C4-2B (cell line): ENCODE data around the gene LAMTOR4.

Experiments
- ZFX ChIP-seq: fragments of 450-650 bp; IDR thresholded peaks from 2 replicates; pipeline ENCODE4 v1.6.1; 2017
- TF ChIP-seq, protein P1 (sequence below): fragments of 450-650 bp; conservative IDR thresholded peaks from 2 replicates; pipeline ENCODE4 v1.5.1; 2017; ENCODE audit warnings: mild to moderate bottlenecking

DNA sequence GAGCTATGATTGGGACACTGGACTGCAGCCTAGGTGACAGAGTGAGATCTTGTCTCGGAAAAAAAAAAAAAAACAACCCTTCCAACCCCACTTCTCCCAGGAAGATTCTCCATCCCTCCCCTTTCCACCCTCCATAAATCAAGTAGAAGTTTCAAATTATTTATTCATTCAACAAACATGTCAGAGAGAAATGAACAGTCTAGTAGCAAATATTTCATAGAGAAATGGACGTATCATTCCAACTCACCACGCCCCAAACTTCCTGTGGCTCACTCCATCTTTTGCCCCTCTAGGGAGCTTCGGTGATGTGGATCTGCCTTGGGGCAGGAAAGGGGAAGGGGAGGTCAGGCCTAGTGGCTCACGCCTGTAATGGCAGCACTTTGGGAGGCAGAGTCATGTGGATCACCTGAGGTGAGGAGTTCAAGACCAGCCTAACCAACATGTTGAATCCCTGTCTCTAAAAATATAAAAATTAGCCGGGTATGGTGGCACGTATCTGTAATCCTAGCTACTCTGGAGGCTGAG is 10.4 kb downstream of the LAMTOR4 start:
- TF ChIP-seq, protein P1, sequence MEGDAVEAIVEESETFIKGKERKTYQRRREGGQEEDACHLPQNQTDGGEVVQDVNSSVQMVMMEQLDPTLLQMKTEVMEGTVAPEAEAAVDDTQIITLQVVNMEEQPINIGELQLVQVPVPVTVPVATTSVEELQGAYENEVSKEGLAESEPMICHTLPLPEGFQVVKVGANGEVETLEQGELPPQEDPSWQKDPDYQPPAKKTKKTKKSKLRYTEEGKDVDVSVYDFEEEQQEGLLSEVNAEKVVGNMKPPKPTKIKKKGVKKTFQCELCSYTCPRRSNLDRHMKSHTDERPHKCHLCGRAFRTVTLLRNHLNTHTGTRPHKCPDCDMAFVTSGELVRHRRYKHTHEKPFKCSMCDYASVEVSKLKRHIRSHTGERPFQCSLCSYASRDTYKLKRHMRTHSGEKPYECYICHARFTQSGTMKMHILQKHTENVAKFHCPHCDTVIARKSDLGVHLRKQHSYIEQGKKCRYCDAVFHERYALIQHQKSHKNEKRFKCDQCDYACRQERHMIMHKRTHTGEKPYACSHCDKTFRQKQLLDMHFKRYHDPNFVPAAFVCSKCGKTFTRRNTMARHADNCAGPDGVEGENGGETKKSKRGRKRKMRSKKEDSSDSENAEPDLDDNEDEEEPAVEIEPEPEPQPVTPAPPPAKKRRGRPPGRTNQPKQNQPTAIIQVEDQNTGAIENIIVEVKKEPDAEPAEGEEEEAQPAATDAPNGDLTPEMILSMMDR, result no peak
- TF ChIP-seq ZFX, result no peak
